Measurements from ENCODE around the gene TM7SF2. TPM values are rescaled to one million over a fixed set of nuclear protein-coding genes. Genes with fewer than 3 reads are reported as not detected.

TM7SF2 gene
- total RNA-seq, 1 experiment from 2014 or later, result 74.8 TPM

- no peak overlapping the region for H4K5ac ChIP-seq (ENCODE audit: insufficient read length, low read depth, low read length)
- no peak overlapping the region for H3K4ac ChIP-seq (ENCODE audit: low read depth, low read length)
- no peak overlapping the region for H2AK5ac ChIP-seq (ENCODE audit: insufficient read length, low read length)
- no peak overlapping the region for H2BK15ac ChIP-seq (ENCODE audit: low read depth, low read length)
- no peak overlapping the region for H3K27ac Mint-ChIP-seq
- no peak overlapping the region for H3K23ac ChIP-seq (ENCODE audit: insufficient read length, low read depth, low read length)
- no peaks in the 10 kb centered on the region for H3K9me3 Mint-ChIP-seq
- DNase-seq, result no peak
- no peak overlapping the region for H3K27ac ChIP-seq (ENCODE audit: insufficient read length, low read depth, low read length)
- no peak overlapping the region for H3T11ph ChIP-seq (ENCODE audit: low read length)
- H3K27me3 ChIP-seq (ENCODE audit: insufficient read depth, low read length), result no peaks in the 10 kb centered on the region
- no peaks in the 10 kb centered on the region for H3K9me3 ChIP-seq (ENCODE audit: control insufficient read depth, low read depth, low read length)
- H3K14ac ChIP-seq (ENCODE audit: insufficient read depth, low read length), result no peak overlapping the region
- no peaks in the 10 kb centered on the region for H3K4me1 ChIP-seq (ENCODE audit: insufficient read depth, low read length)
- no peak overlapping the region for H2AFZ ChIP-seq (ENCODE audit: low read length)
- no peak overlapping the region for H3K18ac ChIP-seq (ENCODE audit: insufficient read length, low read depth, low read length)
- no peak overlapping the region for H2BK20ac ChIP-seq (ENCODE audit: low read depth, low read length, poor library complexity, severe bottlenecking)
- no peak overlapping the region for H4K91ac ChIP-seq (ENCODE audit: insufficient read length, low read depth, low read length)
- H4K20me1 ChIP-seq (ENCODE audit: control insufficient read depth, insufficient read depth, insufficient read length), result no peaks in the 10 kb centered on the region
- H3K23me2 ChIP-seq (ENCODE audit: insufficient read length, low read depth, low read length, poor library complexity, severe bottlenecking), result no peaks in the 10 kb centered on the region
- H2BK120ac ChIP-seq (ENCODE audit: low read depth, low read length, poor library complexity, severe bottlenecking), result no peak overlapping the region
- H3K79me1 ChIP-seq (ENCODE audit: insufficient read depth, low read depth, low read length, poor library complexity, severe bottlenecking), result no peaks in the 10 kb centered on the region
- H3K4me1 Mint-ChIP-seq, result peaks cover 0 to 7% of the 10 kb centered on the region in 2 experiments; a peak in 2 of 4 replicates
- H3K4me3 Mint-ChIP-seq, result no peak overlapping the region
- H3K56ac ChIP-seq (ENCODE audit: insufficient read length, low read depth, low read length), result no peak overlapping the region
- peaks cover 6% of the 10 kb centered on the region for H3K27me3 Mint-ChIP-seq (ENCODE audit: low read depth)
- H3K36me3 Mint-ChIP-seq (ENCODE audit: insufficient read depth in 1 of 3, low read depth in 3 of 3), result no peaks in the 10 kb centered on the region
- no peak overlapping the region for H3K4me2 ChIP-seq (ENCODE audit: insufficient read depth, insufficient read length, low read length)
- H2BK12ac ChIP-seq (ENCODE audit: insufficient read length, low read depth, low read length), result no peak overlapping the region
- WGBS (ENCODE audit: extremely low coverage, insufficient read length, low lambda C conversion rate), result no CpG with 5 or more reads among the region's 2 CpGs
- H4K8ac ChIP-seq (replicated peaks; ENCODE audit: insufficient read length, low read depth, low read length), result no peak overlapping the region
- no peaks in the 10 kb centered on the region for H3K79me2 ChIP-seq (ENCODE audit: insufficient read depth, low read length)
- H3K9ac ChIP-seq (ENCODE audit: extremely low read depth, insufficient read length, low read length), result no peak overlapping the region
- TF ChIP-seq CTCF (conservative IDR thresholded peaks at IDR 0.05), result no peak
- no peak overlapping the region for H2BK5ac ChIP-seq (ENCODE audit: insufficient read length, low read length)
These were observed 52.0 kb downstream of the TM7SF2 start for GRCh38 chr11:65163684-65164083.

Small RNA genes within 50 kb of the gene (microRNA-seq; reads per million reads assigned to microRNA genes)
- gene MIR6751 (ENCODE audit: borderline microRNAs expressed), result not detected

Other genes starting within 250 kb of the TM7SF2 start
- gene EHD1, start 233.3 kb upstream of the TM7SF2 start, total RNA-seq (2021), result 29.1 and 31.0 TPM in 2 replicates
- gene ATG2A, start 194.7 kb upstream of the TM7SF2 start, total RNA-seq (2021), result 21.3 and 22.1 TPM in 2 replicates
- gene PPP2R5B, start 187.2 kb upstream of the TM7SF2 start, total RNA-seq (2021), result 5.0 and 6.3 TPM in 2 replicates
- 1.3 and 2.1 TPM in 2 replicates for gene GPHA2, start 176.0 kb upstream of the TM7SF2 start, total RNA-seq (2021)
- gene MAJIN, start 139.8 kb upstream of the TM7SF2 start, total RNA-seq (2021), result not detected in 2 replicates
- 0.72 and 1.0 TPM in 2 replicates for gene BATF2, start 114.9 kb upstream of the TM7SF2 start, total RNA-seq (2021)
- gene ARL2, start 97.7 kb upstream of the TM7SF2 start, total RNA-seq (2021), result 200 and 203 TPM in 2 replicates
- 24.3 and 25.7 TPM in 2 replicates for gene SNX15, start 84.4 kb upstream of the TM7SF2 start, total RNA-seq (2021)
- 20.7 and 21.9 TPM in 2 replicates for gene SAC3D1, start 70.7 kb upstream of the TM7SF2 start, total RNA-seq (2021)
- 1.0 and 1.2 TPM in 2 replicates for gene NAALADL1, start 53.3 kb upstream of the TM7SF2 start, total RNA-seq (2021)
- 93.9 and 94.8 TPM in 2 replicates for gene CDCA5, start 27.8 kb upstream of the TM7SF2 start, total RNA-seq (2021)
- gene ZFPL1, start 27.6 kb upstream of the TM7SF2 start, total RNA-seq (2021), result 24.2 and 26.7 TPM in 2 replicates
- 94.7 and 98.5 TPM in 2 replicates for gene VPS51, start 15.7 kb upstream of the TM7SF2 start, total RNA-seq (2021)
- 18.3 and 19.0 TPM in 2 replicates for gene ZNHIT2, start 5.8 kb downstream of the TM7SF2 start, total RNA-seq (2021)
- 898 and 954 TPM in 2 replicates for gene FAU, start 10.3 kb downstream of the TM7SF2 start, total RNA-seq (2021)
- gene MRPL49, start 10.4 kb downstream of the TM7SF2 start, total RNA-seq (2021), result 66.7 and 73.4 TPM in 2 replicates
- 31.3 and 31.6 TPM in 2 replicates for gene SYVN1, start 22.6 kb downstream of the TM7SF2 start, total RNA-seq (2021)
- gene SPDYC, start 58.4 kb downstream of the TM7SF2 start, total RNA-seq (2021), result 0.44 and 0.61 TPM in 2 replicates
- 175 and 178 TPM in 2 replicates for gene CAPN1, start 70.1 kb downstream of the TM7SF2 start, total RNA-seq (2021)
- gene POLA2, start 150.1 kb downstream of the TM7SF2 start, total RNA-seq (2021), result 37.7 and 41.5 TPM in 2 replicates
- 10.9 and 11.9 TPM in 2 replicates for gene CDC42EP2, start 203.0 kb downstream of the TM7SF2 start, total RNA-seq (2021)
- 75.3 and 81.4 TPM in 2 replicates for gene DPF2, start 222.0 kb downstream of the TM7SF2 start, total RNA-seq (2021)
- 0.66 and 1.2 TPM in 2 replicates for gene TIGD3, start 242.9 kb downstream of the TM7SF2 start, total RNA-seq (2021)